ENCODE measurements around the gene SPINT2. TPM values are rescaled to one million over a fixed set of nuclear protein-coding genes. Genes with fewer than 3 reads are reported as not detected.

SPINT2 gene
- total RNA-seq, 2 experiments from 2014 or later, result 36.7 to 77.2 TPM

DNA sequence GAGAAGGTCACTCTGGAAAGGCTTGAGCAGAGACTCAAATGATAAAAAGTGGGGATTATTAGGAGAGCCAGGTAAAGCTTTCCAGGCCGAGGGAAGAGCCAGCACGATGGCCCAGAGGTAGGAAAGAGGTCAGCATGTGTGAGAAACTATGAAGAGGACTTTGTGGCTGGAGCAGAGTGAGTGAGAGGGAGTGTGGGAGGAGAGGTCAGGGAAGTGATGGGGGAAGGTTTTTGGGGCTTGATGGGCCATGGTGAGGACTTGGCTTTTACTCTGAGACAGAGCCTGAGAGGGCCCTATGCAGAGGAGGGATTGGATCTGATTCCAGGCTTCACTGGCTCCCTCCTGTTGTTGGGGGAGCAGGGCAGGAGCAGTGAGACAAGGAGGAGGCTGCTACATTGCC, 76.6 kb downstream of the SPINT2 start:
- intact Hi-C loops (cut with micrococcal nuclease; ENCODE audit: unreplicated experiment), result no loop called here
- Histone ChIP-seq H3K9me3 (ENCODE audit: low read length) (no peaks in the 10 kb centered on the region), H3K4me1 (ENCODE audit: insufficient read depth, low read length, poor library complexity, severe bottlenecking) (peaks cover 5% of the 10 kb centered on the region), H3K36me3 (ENCODE audit: insufficient read depth, low read length) (no peaks in the 10 kb centered on the region), H3K9me2 (ENCODE audit: insufficient read depth, low read length) (no peaks in the 10 kb centered on the region), H2AFZ (ENCODE audit: low read length) (no peak overlapping the region), H3K79me2 (ENCODE audit: insufficient read depth, low read depth, low read length) (no peaks in the 10 kb centered on the region), H4K20me1 (ENCODE audit: insufficient read depth, low read length) (no peaks in the 10 kb centered on the region), H3K27ac (ENCODE audit: low read depth, low read length, poor library complexity, severe bottlenecking) (no peak overlapping the region), H3K4me3 (ENCODE audit: low read depth, low read length, poor library complexity, severe bottlenecking) (no peak overlapping the region), H3K4me2 (ENCODE audit: low read length) (no peak overlapping the region)
- CTCF ChIA-PET (ENCODE audit: unreplicated experiment), result no interaction called here
- BruUV-seq (replicated peaks), result no TSS peak
- no peak for TF ChIP-seq EZH2phosphoT487 (IDR thresholded peaks at IDR 0.05; ENCODE audit: borderline replicate concordance, low read depth, low read length)
- TF ChIP-seq, protein P1, sequence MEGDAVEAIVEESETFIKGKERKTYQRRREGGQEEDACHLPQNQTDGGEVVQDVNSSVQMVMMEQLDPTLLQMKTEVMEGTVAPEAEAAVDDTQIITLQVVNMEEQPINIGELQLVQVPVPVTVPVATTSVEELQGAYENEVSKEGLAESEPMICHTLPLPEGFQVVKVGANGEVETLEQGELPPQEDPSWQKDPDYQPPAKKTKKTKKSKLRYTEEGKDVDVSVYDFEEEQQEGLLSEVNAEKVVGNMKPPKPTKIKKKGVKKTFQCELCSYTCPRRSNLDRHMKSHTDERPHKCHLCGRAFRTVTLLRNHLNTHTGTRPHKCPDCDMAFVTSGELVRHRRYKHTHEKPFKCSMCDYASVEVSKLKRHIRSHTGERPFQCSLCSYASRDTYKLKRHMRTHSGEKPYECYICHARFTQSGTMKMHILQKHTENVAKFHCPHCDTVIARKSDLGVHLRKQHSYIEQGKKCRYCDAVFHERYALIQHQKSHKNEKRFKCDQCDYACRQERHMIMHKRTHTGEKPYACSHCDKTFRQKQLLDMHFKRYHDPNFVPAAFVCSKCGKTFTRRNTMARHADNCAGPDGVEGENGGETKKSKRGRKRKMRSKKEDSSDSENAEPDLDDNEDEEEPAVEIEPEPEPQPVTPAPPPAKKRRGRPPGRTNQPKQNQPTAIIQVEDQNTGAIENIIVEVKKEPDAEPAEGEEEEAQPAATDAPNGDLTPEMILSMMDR (conservative IDR thresholded peaks at IDR 0.05; ENCODE audit: low read length), result no peak
- DNase-seq (ENCODE audit: low spot score), result no peak
- POLR2A ChIA-PET, result no interaction called here

Small RNA genes lying within 50 kb of the gene (small RNA-seq; reads per million reads assigned to genes)
- gene RF00019, result not detected

Other genes starting within 250 kb of the SPINT2 start
- 6.5 and 7.6 TPM in 2 replicates for gene DPF1, start 40.4 kb upstream of the SPINT2 start, total RNA-seq (2014; rRNA removed; shearing (Covaris generic))
- 11.3 and 11.4 TPM in 2 replicates for gene DPF1, start 40.4 kb upstream of the SPINT2 start, total RNA-seq (2022)
- not detected in 2 replicates for gene PPP1R14A, start 8.2 kb upstream of the SPINT2 start, total RNA-seq (2014; rRNA removed; shearing (Covaris generic))
- not detected in 2 replicates for gene PPP1R14A, start 8.2 kb upstream of the SPINT2 start, total RNA-seq (2022)
- not detected in 2 replicates for gene C19orf33, start 39.7 kb downstream of the SPINT2 start, total RNA-seq (2014; rRNA removed; shearing (Covaris generic))
- gene C19orf33, start 39.7 kb downstream of the SPINT2 start, total RNA-seq (2022), result not detected in 2 replicates
- gene YIF1B, start 51.4 kb downstream of the SPINT2 start, total RNA-seq (2014; rRNA removed; shearing (Covaris generic)), result 44.3 and 68.3 TPM in 2 replicates
- 59.3 and 64.3 TPM in 2 replicates for gene YIF1B, start 51.4 kb downstream of the SPINT2 start, total RNA-seq (2022)
- gene KCNK6, start 55.3 kb downstream of the SPINT2 start, total RNA-seq (2014; rRNA removed; shearing (Covaris generic)), result 1.7 and 1.8 TPM in 2 replicates
- 5.4 and 6.9 TPM in 2 replicates for gene KCNK6, start 55.3 kb downstream of the SPINT2 start, total RNA-seq (2022)
- gene CATSPERG, start 71.3 kb downstream of the SPINT2 start, total RNA-seq (2014; rRNA removed; shearing (Covaris generic)), result 1.9 and 4.3 TPM in 2 replicates
- 8.3 and 9.4 TPM in 2 replicates for gene CATSPERG, start 71.3 kb downstream of the SPINT2 start, total RNA-seq (2022)
- gene PSMD8, start 110.0 kb downstream of the SPINT2 start, total RNA-seq (2014; rRNA removed; shearing (Covaris generic)), result 224 and 238 TPM in 2 replicates
- gene PSMD8, start 110.0 kb downstream of the SPINT2 start, total RNA-seq (2022), result 158 and 169 TPM in 2 replicates
- gene GGN, start 123.5 kb downstream of the SPINT2 start, total RNA-seq (2014; rRNA removed; shearing (Covaris generic)), result not detected in 2 replicates
- 0.74 TPM in 1 of 2 replicates, not detected in the other for gene GGN, start 123.5 kb downstream of the SPINT2 start, total RNA-seq (2022)
- 0.09 and 1.0 TPM in 2 replicates for gene SPRED3, start 124.1 kb downstream of the SPINT2 start, total RNA-seq (2014; rRNA removed; shearing (Covaris generic))
- 2.1 and 3.0 TPM in 2 replicates for gene SPRED3, start 124.1 kb downstream of the SPINT2 start, total RNA-seq (2022)
- gene FAM98C, start 138.5 kb downstream of the SPINT2 start, total RNA-seq (2014; rRNA removed; shearing (Covaris generic)), result 21.9 and 32.8 TPM in 2 replicates
- 30.4 and 31.1 TPM in 2 replicates for gene FAM98C, start 138.5 kb downstream of the SPINT2 start, total RNA-seq (2022)
- gene RASGRP4, start 161.6 kb downstream of the SPINT2 start, total RNA-seq (2014; rRNA removed; shearing (Covaris generic)), result not detected in 2 replicates
- gene RASGRP4, start 161.6 kb downstream of the SPINT2 start, total RNA-seq (2022), result not detected in 2 replicates
- 0.15 and 0.54 TPM in 2 replicates for gene RYR1, start 169.1 kb downstream of the SPINT2 start, total RNA-seq (2014; rRNA removed; shearing (Covaris generic))
- gene RYR1, start 169.1 kb downstream of the SPINT2 start, total RNA-seq (2022), result 0.61 and 1.4 TPM in 2 replicates